Measurements from ENCODE around the gene TFF1.

DNA sequence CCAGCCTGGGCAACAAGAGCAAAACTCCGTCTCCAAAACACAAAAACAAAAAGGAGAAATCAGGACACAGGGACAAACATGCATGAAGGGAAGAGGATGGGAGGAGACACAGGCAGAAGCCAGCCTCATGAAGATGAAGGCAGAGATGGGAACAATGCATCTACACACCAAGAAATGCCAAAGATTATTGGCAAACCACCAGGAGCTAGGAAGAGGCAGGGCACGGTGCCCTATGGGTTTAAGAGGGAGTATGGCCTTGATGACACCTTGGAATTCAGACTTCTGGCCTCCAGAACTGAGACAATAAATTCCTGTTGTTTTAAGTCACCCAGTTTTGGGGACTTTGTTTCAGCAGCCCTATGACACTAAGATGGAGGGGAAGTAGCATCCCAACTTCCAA lies 24.4 kb upstream of the TFF1 start:
- TF ChIP-seq, protein P1, sequence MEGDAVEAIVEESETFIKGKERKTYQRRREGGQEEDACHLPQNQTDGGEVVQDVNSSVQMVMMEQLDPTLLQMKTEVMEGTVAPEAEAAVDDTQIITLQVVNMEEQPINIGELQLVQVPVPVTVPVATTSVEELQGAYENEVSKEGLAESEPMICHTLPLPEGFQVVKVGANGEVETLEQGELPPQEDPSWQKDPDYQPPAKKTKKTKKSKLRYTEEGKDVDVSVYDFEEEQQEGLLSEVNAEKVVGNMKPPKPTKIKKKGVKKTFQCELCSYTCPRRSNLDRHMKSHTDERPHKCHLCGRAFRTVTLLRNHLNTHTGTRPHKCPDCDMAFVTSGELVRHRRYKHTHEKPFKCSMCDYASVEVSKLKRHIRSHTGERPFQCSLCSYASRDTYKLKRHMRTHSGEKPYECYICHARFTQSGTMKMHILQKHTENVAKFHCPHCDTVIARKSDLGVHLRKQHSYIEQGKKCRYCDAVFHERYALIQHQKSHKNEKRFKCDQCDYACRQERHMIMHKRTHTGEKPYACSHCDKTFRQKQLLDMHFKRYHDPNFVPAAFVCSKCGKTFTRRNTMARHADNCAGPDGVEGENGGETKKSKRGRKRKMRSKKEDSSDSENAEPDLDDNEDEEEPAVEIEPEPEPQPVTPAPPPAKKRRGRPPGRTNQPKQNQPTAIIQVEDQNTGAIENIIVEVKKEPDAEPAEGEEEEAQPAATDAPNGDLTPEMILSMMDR (IDR thresholded peaks at IDR 0.05; ENCODE audit: borderline replicate concordance, extremely low read depth, low read length, poor library complexity, severe bottlenecking): no peak
- TF ChIP-seq EZH2 (IDR thresholded peaks at IDR 0.05; ENCODE audit: borderline replicate concordance, low read depth, low read length, severe bottlenecking): no peak
